Neuron (in vitro differentiated cells): ENCODE results near the gene COX6A2.

Experiments used
- H2AFZ ChIP-seq: one replicate; pipeline ENCODE4 v1.6.1; 2013; ENCODE audit warnings: low read depth, mild to moderate bottlenecking, inconsistent platforms, low read length, moderate library complexity
- H3K27me3 ChIP-seq: one replicate; pipeline ENCODE4 v1.6.1; 2013; ENCODE audit warnings: low read length; ENCODE audit not compliant: insufficient read depth
- H3K36me3 ChIP-seq: one replicate; pipeline ENCODE4 v1.6.1; 2013; ENCODE audit warnings: low read length; ENCODE audit not compliant: insufficient read depth
- H3K4me1 ChIP-seq: one replicate; pipeline ENCODE4 v1.6.1; 2013; ENCODE audit warnings: low read length; ENCODE audit not compliant: insufficient read depth
- H3K4me3 ChIP-seq: 2 replicates; pipeline ENCODE4 v1.5.1; 2013; ENCODE audit warnings: mild to moderate bottlenecking, low read length, moderate library complexity
- H3K9me3 ChIP-seq: one replicate; pipeline ENCODE4 v1.6.1; 2013; ENCODE audit warnings: low read length

COX6A2 gene

GRCh38 chr16:31470615-31471014, 42.5 kb upstream of the COX6A2 start:
- Histone ChIP-seq H3K36me3 (peaks cover 17% of the 10 kb centered on the region), H3K27me3 (no peaks in the 10 kb centered on the region), H3K9me3 (no peaks in the 10 kb centered on the region), H2AFZ (no peak overlapping the region), H3K4me3 (no peak overlapping the region), H3K4me1 (peaks cover 7% of the 10 kb centered on the region)

- H3K9me3 ChIP-seq = no peaks in the 10 kb centered on the region
- H3K27me3 ChIP-seq = no peaks in the 10 kb centered on the region
- H2AFZ ChIP-seq = no peak overlapping the region
- H3K36me3 ChIP-seq = peaks cover 30% of the 10 kb centered on the region
- H3K4me3 ChIP-seq = no peak overlapping the region
- peaks cover 7% of the 10 kb centered on the region for H3K4me1 ChIP-seq
These were observed 39.7 kb upstream of the COX6A2 start for GRCh38 chr16:31467858-31468257.

- Histone ChIP-seq H3K4me1 (peaks cover 7% of the 10 kb centered on the region), H3K4me3 (no peak overlapping the region), H3K27me3 (no peaks in the 10 kb centered on the region), H3K36me3 (peaks cover 36% of the 10 kb centered on the region), H2AFZ (no peak overlapping the region), H3K9me3 (no peaks in the 10 kb centered on the region)
These were observed 39.1 kb upstream of the COX6A2 start for GRCh38 chr16:31467151-31467773.

DNA sequence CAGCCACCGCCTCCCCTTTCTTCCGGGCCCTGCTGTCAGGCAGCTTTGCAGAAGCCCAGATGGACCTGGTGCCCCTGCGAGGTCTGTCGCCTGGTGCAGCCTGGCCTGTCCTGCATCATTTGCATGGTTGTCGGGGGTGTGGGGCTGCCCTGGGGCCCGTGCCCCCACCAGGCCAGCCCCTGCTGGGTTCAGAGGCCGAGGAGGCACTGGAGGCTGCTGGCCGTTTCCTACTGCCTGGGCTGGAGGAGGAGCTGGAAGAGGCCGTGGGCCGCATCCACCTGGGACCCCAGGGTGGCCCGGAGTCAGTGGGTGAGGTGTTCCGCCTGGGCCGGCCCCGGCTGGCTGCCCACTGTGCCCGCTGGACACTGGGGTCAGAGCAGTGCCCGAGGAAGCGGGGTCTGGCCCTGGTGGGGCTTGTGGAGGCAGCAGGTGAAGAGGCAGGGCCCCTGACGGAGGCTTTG, 38.3 kb upstream of the COX6A2 start:
- peaks cover 4% of the 10 kb centered on the region for H3K4me1 ChIP-seq
- peaks cover 42% of the 10 kb centered on the region for H3K36me3 ChIP-seq
- H3K9me3 ChIP-seq = no peaks in the 10 kb centered on the region
- H3K4me3 ChIP-seq = no peak overlapping the region
- H2AFZ ChIP-seq = no peak overlapping the region
- H3K27me3 ChIP-seq = no peaks in the 10 kb centered on the region

- Histone ChIP-seq H3K36me3 (peaks cover 44% of the 10 kb centered on the region), H3K27me3 (no peaks in the 10 kb centered on the region), H3K4me3 (no peak overlapping the region), H3K4me1 (peaks cover 2% of the 10 kb centered on the region), H3K9me3 (no peaks in the 10 kb centered on the region), H2AFZ (no peak overlapping the region)
These were observed 37.7 kb upstream of the COX6A2 start for GRCh38 chr16:31465788-31466370.

DNA sequence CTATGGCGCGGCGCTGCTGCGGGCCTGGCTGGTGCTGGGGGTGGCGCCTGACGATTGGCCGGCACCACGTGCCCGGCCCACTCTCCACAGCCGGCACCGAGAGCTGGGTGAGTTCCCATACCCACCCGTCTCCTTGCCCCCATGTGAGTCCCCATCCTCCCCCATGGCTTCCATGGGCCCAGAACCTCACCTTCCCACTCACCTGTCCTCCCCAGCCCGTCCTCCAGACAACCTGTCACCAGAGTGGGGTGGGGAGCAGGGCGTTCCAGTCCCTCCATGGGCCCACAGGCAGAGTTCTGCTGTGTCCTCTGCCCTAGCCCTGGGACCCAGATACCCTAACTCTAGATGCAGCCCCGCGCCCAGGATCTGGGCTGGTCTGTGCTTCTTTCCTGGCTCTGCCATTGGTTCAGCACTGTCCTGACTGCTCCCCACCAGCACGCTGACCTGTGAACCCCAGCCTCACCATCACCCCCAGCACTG, 36.7 kb upstream of the COX6A2 start:
- Histone ChIP-seq H2AFZ (no peak overlapping the region), H3K36me3 (peaks cover 44% of the 10 kb centered on the region), H3K27me3 (no peaks in the 10 kb centered on the region), H3K4me3 (no peak overlapping the region), H3K4me1 (peaks cover 7% of the 10 kb centered on the region), H3K9me3 (no peaks in the 10 kb centered on the region)

DNA sequence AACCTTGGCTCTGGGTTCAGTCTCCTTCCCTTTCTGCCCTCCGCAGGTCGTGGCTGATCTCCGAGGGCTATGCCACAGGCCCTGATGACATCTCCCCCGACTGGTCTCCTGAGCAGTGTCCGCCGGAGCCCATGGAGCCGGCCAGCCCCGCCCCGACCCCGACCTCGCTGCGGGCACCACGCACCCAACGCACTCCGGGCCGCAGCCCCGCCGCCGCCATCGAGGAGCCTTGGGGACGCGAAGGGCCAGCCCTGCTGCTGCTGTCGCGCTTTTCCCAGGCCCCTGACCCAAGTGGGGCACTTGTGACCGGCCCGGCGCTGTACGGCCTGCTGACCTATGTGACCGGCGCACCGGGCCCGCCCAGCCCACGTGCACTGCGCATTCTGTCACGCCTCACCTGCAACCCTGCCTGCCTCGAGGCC, 36.2 kb upstream of the COX6A2 start:
- no peaks in the 10 kb centered on the region for H3K9me3 ChIP-seq
- H3K36me3 ChIP-seq = peaks cover 44% of the 10 kb centered on the region

GRCh38 chr16:31461921-31462804, 34.0 kb upstream of the COX6A2 start:
- Histone ChIP-seq H3K9me3 (no peaks in the 10 kb centered on the region), H3K27me3 (no peaks in the 10 kb centered on the region), H2AFZ (no peak overlapping the region), H3K36me3 (peaks cover 43% of the 10 kb centered on the region), H3K4me1 (peaks cover 19% of the 10 kb centered on the region), H3K4me3 (no peak overlapping the region)

More for the DNA sequence above, 36.2 kb upstream of the COX6A2 start:
- Histone ChIP-seq H3K4me1 (peaks cover 7% of the 10 kb centered on the region), H2AFZ (no peak overlapping the region), H3K4me3 (no peak overlapping the region), H3K27me3 (no peaks in the 10 kb centered on the region)

GRCh38 chr16:31461201-31461920, 33.2 kb upstream of the COX6A2 start:
- H3K27me3 ChIP-seq = no peaks in the 10 kb centered on the region
- H3K36me3 ChIP-seq = peaks cover 42% of the 10 kb centered on the region
- no peak overlapping the region for H2AFZ ChIP-seq
- no peaks in the 10 kb centered on the region for H3K9me3 ChIP-seq
- H3K4me1 ChIP-seq = peaks cover 19% of the 10 kb centered on the region
- no peak overlapping the region for H3K4me3 ChIP-seq

DNA sequence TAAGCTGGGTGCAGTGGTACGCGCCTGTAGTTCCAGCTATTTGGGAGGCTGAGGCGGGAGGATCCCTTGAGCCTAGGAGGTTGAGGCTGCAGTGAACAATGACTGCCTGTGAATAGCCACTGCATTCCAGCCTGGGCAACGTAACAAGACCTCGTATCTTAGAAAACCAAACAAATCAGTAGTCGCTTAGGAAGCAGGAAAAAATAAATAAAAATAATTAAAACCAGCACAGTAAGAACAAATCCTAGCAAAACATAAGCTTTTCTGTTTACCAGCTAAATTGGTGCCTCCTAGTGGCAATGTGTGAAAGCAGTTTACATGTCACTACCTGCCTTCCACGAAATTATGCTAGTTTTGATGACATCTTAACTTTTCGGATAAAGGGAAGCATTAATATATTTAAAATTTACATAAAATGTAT, 32.4 kb upstream of the COX6A2 start:
- peaks cover 19% of the 10 kb centered on the region for H3K4me1 ChIP-seq
- H3K9me3 ChIP-seq = no peaks in the 10 kb centered on the region
- no peaks in the 10 kb centered on the region for H3K27me3 ChIP-seq
- peaks cover 34% of the 10 kb centered on the region for H3K36me3 ChIP-seq
- no peak overlapping the region for H2AFZ ChIP-seq
- H3K4me3 ChIP-seq = peak overlapping the region; percentile 65

DNA sequence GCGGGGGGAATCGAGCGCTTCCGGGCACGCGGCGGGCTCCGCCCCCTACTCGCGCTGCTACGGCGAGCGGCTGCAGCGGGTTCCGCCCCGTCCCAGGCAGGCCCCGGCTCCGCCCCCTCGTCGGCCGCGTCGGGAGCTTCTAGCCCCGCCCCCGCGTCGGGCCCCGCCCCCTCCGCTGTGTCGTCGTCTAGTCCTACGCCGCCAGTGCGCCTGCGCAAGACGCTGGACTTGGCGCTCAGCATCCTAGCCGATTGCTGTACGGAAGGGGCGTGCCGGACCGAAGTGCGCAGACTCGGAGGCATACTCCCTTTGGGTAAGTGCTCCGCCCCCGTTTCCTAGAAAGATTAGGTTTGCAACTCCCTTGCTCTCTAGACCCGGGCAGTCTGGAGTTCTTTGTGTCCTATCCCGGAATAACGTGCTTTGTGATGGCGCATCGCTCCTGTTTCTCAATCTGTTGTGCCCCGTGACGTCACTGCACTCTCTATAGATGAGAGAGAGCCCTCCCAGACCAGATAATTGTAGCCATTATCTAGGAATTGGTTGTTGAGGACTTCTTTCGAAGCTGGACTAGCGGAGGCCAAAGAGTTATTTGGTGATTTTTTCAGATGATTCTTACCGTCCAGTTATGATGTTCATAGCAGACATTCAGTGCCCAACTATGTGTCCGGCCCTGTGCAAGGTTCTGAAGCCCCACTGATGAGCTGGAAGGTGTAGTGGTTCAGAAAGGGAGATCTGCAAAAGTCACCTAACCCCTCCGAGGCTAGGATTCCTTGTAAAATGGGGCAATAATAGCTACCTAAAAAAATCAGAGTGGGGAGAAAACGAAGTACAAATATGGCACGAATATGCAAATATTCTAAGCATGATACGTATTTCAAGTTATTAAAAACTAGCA, 31.8 kb upstream of the COX6A2 start:
- peaks cover 19% of the 10 kb centered on the region for H3K4me1 ChIP-seq
- H3K27me3 ChIP-seq = no peaks in the 10 kb centered on the region
- H3K36me3 ChIP-seq = peaks cover 30% of the 10 kb centered on the region
- H3K4me3 ChIP-seq = peak overlapping the region; percentile 70
- peak overlapping the region; percentile 72 for H2AFZ ChIP-seq
- H3K9me3 ChIP-seq = no peaks in the 10 kb centered on the region
